ENCODE data around the gene THADA. TPM values are rescaled to one million over a fixed set of nuclear protein-coding genes. Genes with fewer than 3 reads are reported as not detected.
"Not testable (repeated sequence)": the region's sequence is repeated elsewhere in the genome, so short reads cannot be mapped to it uniquely, and the experiment has no call there.

THADA gene
- polyA plus RNA-seq, 1 donor = 17.0 TPM

- DNase-seq (ENCODE audit: low read depth) = no peak
Measured at GRCh38 chr2:43539436-43539835, 56.4 kb downstream of the THADA start.

- DNase-seq (ENCODE audit: low read depth) = no peak
Measured at GRCh38 chr2:43538034-43538670, 57.7 kb downstream of the THADA start.

- DNase-seq (ENCODE audit: low read depth) = no peak
Measured at GRCh38 chr2:43537137-43537536, 58.7 kb downstream of the THADA start.

- no peak for DNase-seq (ENCODE audit: low read depth)
Measured at GRCh38 chr2:43534569-43534968, 61.3 kb downstream of the THADA start.

GRCh38 chr2:43532572-43532971 is 63.3 kb downstream of the THADA start:
- not testable (repeated sequence) for DNase-seq (ENCODE audit: low read depth)

- DNase-seq (ENCODE audit: low read depth) = no peak
Measured at GRCh38 chr2:43531251-43531650, 64.6 kb downstream of the THADA start.

- DNase-seq (ENCODE audit: low read depth) = no peak
Measured at GRCh38 chr2:43526994-43527393, 68.8 kb downstream of the THADA start.

GRCh38 chr2:43525506-43525905 is 70.3 kb downstream of the THADA start:
- DNase-seq (ENCODE audit: low read depth) = no peak

GRCh38 chr2:43524177-43524965 is 71.5 kb downstream of the THADA start:
- no peak for DNase-seq (ENCODE audit: low read depth)

GRCh38 chr2:43522177-43522576 is 73.7 kb downstream of the THADA start:
- DNase-seq (ENCODE audit: low read depth) = no peak

GRCh38 chr2:43521568-43521967 is 74.3 kb downstream of the THADA start:
- DNase-seq (ENCODE audit: low read depth) = no peak

GRCh38 chr2:43520919-43521318 is 74.9 kb downstream of the THADA start:
- DNase-seq (ENCODE audit: low read depth) = no peak

GRCh38 chr2:43519643-43520221 is 76.1 kb downstream of the THADA start:
- DNase-seq (ENCODE audit: low read depth) = no peak

GRCh38 chr2:43518718-43519117 is 77.1 kb downstream of the THADA start:
- DNase-seq (ENCODE audit: low read depth) = no peak

GRCh38 chr2:43518181-43518580 is 77.7 kb downstream of the THADA start:
- no peak for DNase-seq (ENCODE audit: low read depth)

GRCh38 chr2:43515807-43516497 is 79.9 kb downstream of the THADA start:
- DNase-seq (ENCODE audit: low read depth) = no peak

- no peak for DNase-seq (ENCODE audit: low read depth)
Measured at GRCh38 chr2:43515248-43515647, 80.6 kb downstream of the THADA start.

- DNase-seq (ENCODE audit: low read depth) = no peak
Measured at GRCh38 chr2:43513796-43514195, 82.0 kb downstream of the THADA start.

- no peak for DNase-seq (ENCODE audit: low read depth)
Measured at GRCh38 chr2:43513216-43513615, 82.6 kb downstream of the THADA start.

- DNase-seq (ENCODE audit: low read depth) = no peak
Measured at GRCh38 chr2:43511199-43511598, 84.6 kb downstream of the THADA start.

- DNase-seq (ENCODE audit: low read depth) = no peak
Measured at GRCh38 chr2:43509886-43510285, 86.0 kb downstream of the THADA start.

GRCh38 chr2:43508209-43508608 is 87.6 kb downstream of the THADA start:
- no peak for DNase-seq (ENCODE audit: low read depth)

Measured in forelimb muscle (tissue), 1 donor.